Measurements from ENCODE around the gene HSPG2.
"Not testable (repeated sequence)": the region's sequence is repeated elsewhere in the genome, so short reads cannot be mapped to it uniquely, and the experiment has no call there.

HSPG2 gene

GRCh38 chr1:21840981-21841380, 96.1 kb downstream of the HSPG2 start:
- DNase-seq = no peak

DNA sequence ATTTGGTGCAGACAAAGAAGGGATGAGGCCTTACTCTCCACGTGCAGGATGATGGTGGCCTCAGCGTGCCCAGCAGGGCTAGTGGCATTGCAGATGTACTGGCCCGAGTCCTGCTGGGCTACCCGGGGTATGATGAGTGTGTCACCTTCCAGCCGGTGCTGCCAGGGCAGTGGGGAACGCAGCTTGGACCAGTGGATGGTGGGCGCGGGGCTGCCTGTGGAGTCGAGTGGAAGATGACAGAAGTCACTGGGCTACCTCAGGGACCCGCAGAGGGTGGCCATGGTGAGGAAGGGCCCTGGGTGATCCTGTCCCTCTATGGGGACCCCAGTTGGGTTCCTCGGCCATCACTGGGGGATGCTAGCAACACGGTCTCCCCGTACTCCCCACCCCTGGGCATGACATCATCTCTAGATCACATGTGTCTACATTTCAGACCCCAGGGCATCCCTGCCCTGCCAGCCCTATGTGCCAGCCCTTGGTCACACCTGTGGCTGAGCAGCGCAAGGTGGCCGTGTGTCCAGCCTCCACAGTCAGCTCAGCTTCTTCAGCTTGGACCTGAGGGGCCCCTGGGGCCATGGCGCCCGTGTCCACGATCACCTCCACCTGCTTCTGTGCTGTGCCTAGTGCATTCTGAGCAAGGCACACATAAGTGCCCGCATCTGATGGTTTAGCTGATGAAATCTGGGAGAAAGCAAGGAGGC, 97.6 kb downstream of the HSPG2 start:
- no peak for DNase-seq

DNA sequence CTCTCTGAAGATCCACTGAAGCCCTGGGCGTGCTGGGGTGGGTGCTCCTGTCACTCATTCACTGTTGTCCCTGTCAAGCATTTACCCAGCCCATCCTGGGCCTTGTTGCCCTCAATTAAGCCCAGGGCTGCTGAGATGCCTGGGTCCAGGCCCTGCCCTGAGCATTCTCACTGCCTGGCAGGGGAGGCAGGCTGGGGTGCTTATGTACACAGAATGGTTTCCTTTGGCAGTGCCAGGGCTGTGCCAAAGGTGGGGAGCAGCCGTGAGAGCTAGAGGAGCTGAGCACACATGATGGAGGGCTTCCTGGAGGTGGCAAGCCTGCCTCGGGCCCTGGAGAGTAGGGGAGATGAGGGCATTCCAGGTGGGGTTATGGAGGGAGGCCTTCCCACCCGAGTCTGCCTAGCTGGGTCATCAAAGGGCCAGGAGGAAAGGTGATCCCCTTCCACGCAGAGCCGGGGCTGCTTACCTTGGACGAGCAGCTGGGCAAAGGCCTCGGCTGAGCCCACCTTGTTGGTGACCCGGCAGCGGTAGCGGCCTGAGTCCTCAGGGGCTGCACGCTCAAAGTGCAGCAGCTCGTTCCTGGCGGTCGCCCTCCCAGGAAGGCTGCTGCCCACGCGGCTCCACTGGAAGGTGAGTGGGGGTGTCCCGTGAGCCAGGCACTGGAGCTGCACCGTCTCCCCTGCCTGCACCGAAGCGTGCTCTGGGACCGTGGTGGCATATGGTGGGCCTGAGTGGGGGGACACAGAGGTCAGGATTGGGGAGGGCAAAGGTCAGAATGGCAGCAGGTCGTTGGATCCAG, 98.6 kb downstream of the HSPG2 start:
- DNase-seq = no peak

DNA sequence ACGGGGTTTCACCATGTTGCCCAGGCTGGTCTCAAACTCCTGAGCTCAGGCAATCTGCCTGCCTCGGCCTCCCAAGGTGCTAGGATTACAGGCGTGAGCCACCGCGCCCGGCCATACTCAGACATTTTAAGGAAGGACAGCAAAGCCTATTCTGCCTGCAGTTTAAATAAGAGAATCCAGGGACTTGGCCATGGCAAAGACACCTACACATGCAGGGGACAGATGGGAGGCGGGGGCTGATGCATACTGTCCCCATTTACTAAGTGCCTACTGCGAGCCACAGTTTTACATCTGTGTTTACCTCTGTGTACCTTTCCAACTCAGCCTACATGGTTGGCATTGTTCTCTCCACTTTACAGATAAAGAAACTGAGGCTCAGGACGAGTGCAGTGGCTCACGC, 99.6 kb downstream of the HSPG2 start:
- no peak for DNase-seq

GRCh38 chr1:21836729-21837128, 100.4 kb downstream of the HSPG2 start:
- no peak for DNase-seq

GRCh38 chr1:21836010-21836409, 101.1 kb downstream of the HSPG2 start:
- no peak for DNase-seq

DNA sequence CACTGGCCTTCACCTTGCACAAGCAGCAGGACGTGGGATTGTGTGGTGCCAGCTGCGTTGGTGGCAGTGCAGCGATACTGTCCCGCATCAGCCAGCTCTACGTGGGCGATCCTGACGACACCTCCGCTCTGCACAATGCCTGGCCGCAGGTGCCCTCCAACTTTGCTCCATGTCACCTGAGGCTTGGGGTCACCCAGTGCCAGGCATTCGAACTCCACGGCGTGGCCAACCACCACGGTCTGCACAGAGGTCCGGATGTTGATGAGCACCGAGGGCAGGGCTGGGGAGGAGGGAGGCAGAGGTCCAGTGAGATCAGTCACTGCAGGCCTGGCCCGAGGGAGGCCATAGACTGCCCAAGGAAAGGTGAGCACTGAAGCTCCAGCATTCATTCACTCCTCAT, 102.4 kb downstream of the HSPG2 start:
- no peak for DNase-seq

- no peak for DNase-seq
Measured at GRCh38 chr1:21834094-21834493, 103.0 kb downstream of the HSPG2 start.

DNA sequence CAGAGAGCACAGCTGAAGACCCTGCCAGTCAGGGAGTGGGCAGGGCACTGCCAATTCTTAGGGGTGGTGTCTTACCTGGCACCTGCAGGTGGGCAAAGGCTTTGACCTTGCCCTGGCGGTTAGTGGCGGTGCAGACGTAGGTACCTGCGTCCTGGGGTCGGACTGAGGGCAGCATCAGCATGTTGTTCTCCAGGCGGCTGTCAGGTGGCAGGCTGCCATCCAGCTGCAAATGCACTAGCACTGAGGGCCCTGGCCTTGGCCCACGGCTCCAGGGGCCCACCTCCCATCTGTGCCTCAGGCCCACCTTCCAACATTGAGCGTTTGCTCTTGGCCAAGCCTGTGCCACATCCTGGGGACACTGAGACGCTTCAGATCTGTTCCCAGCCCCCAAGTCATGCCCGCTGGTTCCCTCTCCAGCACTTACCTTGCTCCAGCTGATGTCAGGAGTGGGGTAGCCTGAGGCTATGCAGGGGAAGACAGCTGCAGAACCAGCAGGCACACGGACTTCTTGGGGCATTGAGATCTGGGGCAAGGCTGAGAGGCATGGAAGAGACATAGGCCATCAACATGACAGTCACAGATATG, 103.6 kb downstream of the HSPG2 start:
- no peak for DNase-seq

GRCh38 chr1:21831454-21831970, 105.6 kb downstream of the HSPG2 start:
- no peak for DNase-seq

DNA sequence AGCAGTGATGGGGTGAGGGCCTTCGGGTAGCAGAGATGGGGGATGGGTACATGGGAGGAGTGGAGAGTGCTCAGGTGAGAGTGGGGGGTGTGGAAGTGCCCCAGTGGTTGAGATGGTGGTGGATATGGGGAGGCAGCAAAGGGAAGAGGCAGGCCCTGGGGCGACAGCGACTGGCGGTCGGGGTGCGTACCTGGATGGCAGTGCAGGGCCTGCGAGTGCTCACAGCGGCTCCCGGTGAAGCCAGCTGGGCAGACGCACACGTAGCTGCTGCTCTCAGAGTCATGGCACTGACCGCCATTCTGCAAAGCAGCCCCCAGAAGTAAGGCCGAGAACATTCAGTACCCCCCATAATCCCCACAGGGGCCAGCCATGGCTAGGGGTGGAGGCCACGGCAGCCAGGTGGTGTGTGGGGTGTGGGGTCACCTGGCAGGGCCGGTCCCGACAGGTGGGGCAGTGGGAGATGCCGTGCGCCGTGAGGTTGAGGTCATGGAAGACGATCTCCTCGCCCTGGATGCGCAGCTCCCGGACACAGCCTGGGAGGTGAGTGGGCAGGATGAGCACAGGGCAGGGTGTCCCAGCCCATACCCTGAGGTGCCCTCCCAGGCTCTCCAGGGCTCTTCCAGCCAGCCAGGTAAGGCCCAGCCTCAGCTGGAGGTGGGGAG, 106.2 kb downstream of the HSPG2 start:
- no peak for DNase-seq

DNA sequence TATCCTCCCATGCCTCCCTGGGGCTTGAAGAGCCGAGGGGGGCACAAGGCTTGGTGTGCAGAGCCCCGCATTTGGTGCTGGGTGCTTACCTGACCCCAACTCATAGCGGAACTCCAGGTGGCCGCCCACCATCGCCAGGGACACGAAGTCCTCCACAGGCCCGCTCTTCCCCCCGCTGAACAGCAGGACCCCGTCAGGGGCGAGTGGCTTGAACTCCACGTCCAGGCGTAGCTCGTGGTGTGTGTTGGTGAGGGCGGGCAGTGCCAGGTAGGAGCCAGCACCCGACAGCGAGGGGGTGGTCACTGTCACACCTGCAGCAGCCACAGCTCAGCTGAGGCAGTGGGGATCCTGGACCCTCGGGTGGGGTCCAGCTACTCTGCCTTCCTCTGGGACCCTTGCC, 107.8 kb downstream of the HSPG2 start:
- no peak for DNase-seq

GRCh38 chr1:21828506-21829210, 108.5 kb downstream of the HSPG2 start:
- DNase-seq = no peak

DNA sequence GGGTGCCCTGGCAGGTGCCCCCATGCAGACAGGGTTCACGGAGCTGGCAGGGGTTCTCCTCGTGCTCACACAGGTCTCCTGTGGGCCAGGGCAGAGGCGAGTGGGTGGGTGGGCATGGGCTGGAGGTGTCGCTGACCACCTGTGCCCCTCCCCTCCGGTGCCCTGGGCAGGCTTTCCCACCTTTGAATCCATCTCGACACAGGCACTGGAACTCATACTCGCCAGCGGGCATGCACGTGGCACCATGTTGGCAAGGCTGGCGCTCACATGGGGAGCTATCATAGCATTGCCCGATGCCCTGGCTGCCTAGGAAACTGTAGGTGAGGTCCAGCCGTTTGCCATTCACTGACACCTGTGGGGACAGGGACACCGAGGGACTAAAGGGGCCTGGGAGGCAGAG, 109.0 kb downstream of the HSPG2 start:
- DNase-seq = no peak

GRCh38 chr1:21827141-21827679, 109.9 kb downstream of the HSPG2 start:
- no peak for DNase-seq

DNA sequence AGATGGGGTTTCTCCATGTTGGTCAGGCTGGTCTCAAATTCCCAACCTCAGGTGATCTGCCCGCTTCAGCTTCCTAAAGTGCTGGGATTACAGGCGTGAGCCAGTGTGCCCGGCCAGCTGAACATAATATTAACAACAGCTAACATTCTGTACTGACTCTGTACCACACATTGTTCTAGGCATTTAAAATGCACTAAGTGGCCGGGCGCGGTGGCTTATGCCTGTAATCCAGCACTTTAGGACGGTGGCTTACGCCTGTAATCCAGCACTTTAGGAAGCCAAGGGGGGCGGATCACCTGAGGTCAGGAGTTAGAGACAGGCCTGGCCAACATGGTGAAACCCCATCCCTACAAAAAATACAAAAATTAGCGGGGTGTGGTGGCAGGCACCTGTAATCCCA, 110.4 kb downstream of the HSPG2 start:
- DNase-seq = not testable (repeated sequence)

- no peak for DNase-seq
Measured at GRCh38 chr1:21825393-21825792, 111.7 kb downstream of the HSPG2 start.

- no peak for DNase-seq
Measured at GRCh38 chr1:21824926-21825325, 112.2 kb downstream of the HSPG2 start.

GRCh38 chr1:21823980-21824702, 113.0 kb downstream of the HSPG2 start:
- DNase-seq = no peak

DNA sequence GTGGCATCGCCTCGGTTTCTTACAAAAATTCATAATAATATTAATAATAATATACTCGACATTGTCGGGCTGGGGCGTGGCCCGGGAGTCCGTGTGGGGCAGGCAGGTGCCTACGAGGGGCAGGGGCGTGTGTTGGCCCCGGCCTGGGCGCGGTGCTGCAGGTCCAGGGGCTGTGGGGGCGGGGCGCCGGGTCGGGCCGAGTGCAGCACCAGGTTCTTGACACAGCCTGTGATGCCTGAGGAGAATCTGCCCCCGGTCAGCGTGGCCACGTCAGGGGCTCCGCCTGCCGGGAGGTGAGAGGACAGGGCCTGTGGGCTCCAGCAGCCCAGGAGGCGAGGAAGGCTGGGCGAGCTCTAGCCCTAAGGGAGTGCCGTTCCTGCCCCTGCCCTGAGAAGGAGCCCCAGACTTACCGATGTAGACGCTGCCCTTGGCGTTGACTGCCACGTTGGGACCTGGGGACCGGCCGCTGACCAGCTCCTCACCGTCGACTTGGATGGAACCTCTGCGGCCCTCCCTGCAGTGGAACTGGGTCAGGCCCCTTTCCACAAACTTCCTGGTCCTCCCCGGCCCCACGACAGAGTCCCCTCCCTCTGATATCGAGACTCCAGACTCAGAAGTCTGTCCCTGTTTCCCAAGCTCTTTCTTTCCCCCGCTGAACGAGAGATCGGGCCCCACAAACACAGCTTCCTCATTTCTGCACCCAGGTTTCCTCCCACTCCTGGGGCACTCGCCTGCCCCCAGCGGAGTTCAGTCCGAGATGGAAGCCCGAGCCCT, 113.7 kb downstream of the HSPG2 start:
- no peak for DNase-seq

DNA sequence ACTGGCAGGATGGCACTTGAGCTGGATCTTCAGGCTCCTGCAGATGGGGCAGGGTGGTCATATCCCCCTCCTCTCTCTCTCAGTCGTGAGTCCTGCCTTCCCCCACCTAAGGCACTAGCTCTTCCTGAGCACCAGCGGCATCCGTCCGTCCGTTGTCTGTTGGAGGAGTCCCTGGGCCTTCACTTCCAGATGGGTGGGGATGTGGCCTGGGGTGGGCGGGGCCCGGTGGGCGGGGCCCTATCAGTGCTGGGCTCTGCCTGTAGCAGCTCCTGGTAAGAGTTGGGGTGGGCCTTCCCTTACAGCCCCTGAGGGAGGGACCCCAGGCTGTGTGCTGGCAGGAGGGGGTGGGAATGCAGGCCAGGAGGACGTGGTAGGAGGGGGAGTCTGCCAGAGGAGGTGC, 114.8 kb downstream of the HSPG2 start:
- no peak for DNase-seq
